HG03045 (cell line): ENCODE results near the gene MZT2A.
"Not testable (repeated sequence)": the region's sequence is repeated elsewhere in the genome, so short reads cannot be mapped to it uniquely, and the experiment has no call there.

ENCODE experiments used
- ATAC-seq: cut with Tn5 transposase; IDR thresholded peaks from one replicate; pipeline ENCODE4 v1.9.1; 2021; ENCODE audit warnings: mild to moderate bottlenecking, moderate library complexity; ENCODE audit not compliant: unreplicated experiment

Gene MZT2A

GRCh38 chr2:131492015-131492417, at the start of gene MZT2A:
Gene MZT2A, minus strand, starts transcription at chr2:131492397. Its CDS starts 21 bp downstream, at chr2:131492376.
- peak; percentile 15 for ATAC-seq

- not testable (repeated sequence) for ATAC-seq
Observed at GRCh38 chr2:131538856-131539255, 46.7 kb upstream of the MZT2A start.

- ATAC-seq: not testable (repeated sequence)
Observed at GRCh38 chr2:131536841-131537240, 44.6 kb upstream of the MZT2A start.

- not testable (repeated sequence) for ATAC-seq
Observed at GRCh38 chr2:131535951-131536826, 44.0 kb upstream of the MZT2A start.

- no peak for ATAC-seq
Observed at GRCh38 chr2:131535526-131535925, 43.3 kb upstream of the MZT2A start.

- not testable (repeated sequence) for ATAC-seq
Observed at GRCh38 chr2:131534965-131535364, 42.8 kb upstream of the MZT2A start.

- ATAC-seq: not testable (repeated sequence)
Observed at GRCh38 chr2:131534317-131534672, 42.1 kb upstream of the MZT2A start.

GRCh38 chr2:131533609-131534316, 41.6 kb upstream of the MZT2A start:
- not testable (repeated sequence) for ATAC-seq

GRCh38 chr2:131532723-131533608, 40.8 kb upstream of the MZT2A start:
- not testable (repeated sequence) for ATAC-seq

- not testable (repeated sequence) for ATAC-seq
Observed at GRCh38 chr2:131531547-131532185, 39.5 kb upstream of the MZT2A start.

GRCh38 chr2:131530626-131531344, 38.6 kb upstream of the MZT2A start:
- ATAC-seq: not testable (repeated sequence)

- ATAC-seq: not testable (repeated sequence)
Observed at GRCh38 chr2:131529864-131530445, 37.8 kb upstream of the MZT2A start.

GRCh38 chr2:131528981-131529863, 37.0 kb upstream of the MZT2A start:
- peak; percentile 52 for ATAC-seq

- ATAC-seq: peak; percentile 89
Observed at GRCh38 chr2:131527131-131528001, 35.2 kb upstream of the MZT2A start, which contains the start of gene CCDC74A. Gene CCDC74A, plus strand, starts transcription at chr2:131527888. Its CDS starts 83 bp downstream, at chr2:131527971.

- not testable (repeated sequence) for ATAC-seq
Observed at GRCh38 chr2:131525256-131525655, 33.1 kb upstream of the MZT2A start.

- ATAC-seq: no peak
Observed at GRCh38 chr2:131521961-131522781, 30.0 kb upstream of the MZT2A start.
